ENCODE results near the gene RHOH.

Gene RHOH

GRCh38 chr4:40165916-40166315 lies 30.9 kb upstream of the RHOH start:
- Histone ChIP-seq H3K4me3 (ENCODE audit: low read depth, low read length) (no peak overlapping the region), H3K9me3 (ENCODE audit: control insufficient read depth, insufficient read depth, low read depth, low read length) (no peaks in the 10 kb centered on the region), H3K27ac (ENCODE audit: extremely low read depth, low read depth, low read length) (no peak overlapping the region), H3K36me3 (ENCODE audit: control insufficient read depth in 2 of 2, insufficient read depth in 1 of 2, low read length in 2 of 2) (no peaks in the 10 kb centered on the region), H3K4me1 (ENCODE audit: control insufficient read depth, insufficient read depth, low read length) (no peaks in the 10 kb centered on the region)
- TF ChIP-seq HOXD13 (CRISPR knock-in tag; IDR thresholded peaks at IDR 0.05; ENCODE audit: borderline replicate concordance) (no peak), SETDB1 (IDR thresholded peaks at IDR 0.05; ENCODE audit: insufficient read length, low read length) (no peak), ZNF626 (tag by site-specific recombination; IDR thresholded peaks at IDR 0.05) (no peak), ZBTB8A (tag by site-specific recombination; IDR thresholded peaks at IDR 0.05) (no peak), HOXA7 (CRISPR knock-in tag; IDR thresholded peaks at IDR 0.05; ENCODE audit: borderline replicate concordance) (no peak), OSR2 (tag by site-specific recombination; IDR thresholded peaks at IDR 0.05) (no peak), ZBTB17 (tag by site-specific recombination; IDR thresholded peaks at IDR 0.05) (no peak), ZNF585B (tag by site-specific recombination; IDR thresholded peaks at IDR 0.05) (no peak), BCL11A (tag by site-specific recombination; IDR thresholded peaks at IDR 0.05; ENCODE audit: low read depth) (no peak), PRDM10 (tag by site-specific recombination; IDR thresholded peaks at IDR 0.05) (no peak), ZNF48 (tag by site-specific recombination; IDR thresholded peaks at IDR 0.05) (no peak), ZBTB1 (tag by site-specific recombination; IDR thresholded peaks at IDR 0.05) (no peak), ELK4 (IDR thresholded peaks at IDR 0.05; ENCODE audit: borderline replicate concordance, low read depth, low read length) (no peak), KLF17 (tag by site-specific recombination; IDR thresholded peaks at IDR 0.05) (no peak), ZNF394 (tag by site-specific recombination; IDR thresholded peaks at IDR 0.05; ENCODE audit: borderline replicate concordance) (no peak), KLF9 (tag by site-specific recombination; IDR thresholded peaks at IDR 0.05; ENCODE audit: low read depth) (no peak), ZNF792 (tag by site-specific recombination; IDR thresholded peaks at IDR 0.05) (no peak), ZNF707 (tag by site-specific recombination; IDR thresholded peaks at IDR 0.05) (no peak), ZNF23 (tag by site-specific recombination; IDR thresholded peaks at IDR 0.05; ENCODE audit: borderline replicate concordance) (no peak), ZNF341 (tag by site-specific recombination; IDR thresholded peaks at IDR 0.05; ENCODE audit: low read depth) (no peak)
- POLR2A ChIA-PET: no interaction called here
- CTCF ChIA-PET: interaction anchor here (0.7 kb wide), 1 partner anchor 124 kb away, joined by 3 read pairs; no protein-coding TSS in a partner anchor

GRCh38 chr4:40168070-40168469 lies 28.8 kb upstream of the RHOH start:
- TF ChIP-seq SETDB1 (IDR thresholded peaks at IDR 0.05; ENCODE audit: insufficient read length, low read length) (peak; percentile 67), ZBTB7A (tag by site-specific recombination; IDR thresholded peaks at IDR 0.05; ENCODE audit: low read depth) (no peak)
- H3K36me3 ChIP-seq (ENCODE audit: control insufficient read depth in 2 of 2, insufficient read depth in 1 of 2, low read length in 2 of 2): no peaks in the 10 kb centered on the region
- ChIA-PET CTCF (no interaction called here), POLR2A (no interaction called here)
- no peaks in the 10 kb centered on the region for H3K4me1 ChIP-seq (ENCODE audit: control insufficient read depth, insufficient read depth, low read length)
- no peak overlapping the region for H3K27ac ChIP-seq (ENCODE audit: extremely low read depth, low read depth, low read length)
- no peak overlapping the region for H3K4me3 ChIP-seq (ENCODE audit: low read depth, low read length)
- no peaks in the 10 kb centered on the region for H3K9me3 ChIP-seq (ENCODE audit: control insufficient read depth, insufficient read depth, low read depth, low read length)
